CD4-positive, alpha-beta T cell (primary cell): ENCODE data around the gene EIF5A. TPM values are rescaled to one million over a fixed set of nuclear protein-coding genes. Genes with fewer than 3 reads are reported as not detected.
A peak's percentile ranks its signal among the peaks of the same experiment; 100 is the strongest.

Source experiments
- ATAC-seq: fragments of 200-7000 bp; cut with Tn5 transposase; one replicate; pipeline ENCODE4 v1.10.0; 2022; ENCODE audit warnings: mild to moderate bottlenecking; ENCODE audit not compliant: poor library complexity
- CTCF ChIA-PET: fragments of 350-600 bp; sonication (Branson Sonifier 250); formaldehyde crosslinking; loops from one replicate; lab custom pipeline; 2021; ENCODE audit warnings: antibody characterized with exemption, inconsistent platforms; lab: Charles Lee
- POLR2A ChIA-PET: fragments of 350-600 bp; sonication (Branson Sonifier 250); formaldehyde crosslinking; loops from one replicate; lab custom pipeline; 2021; ENCODE audit warnings: antibody characterized with exemption, inconsistent platforms; lab: Charles Lee
- DNase-seq, 14 experiments: peaks; one replicate each; pipeline ENCODE4 v3.0.0-alpha.2; 2013 to 2020; ENCODE audit warnings: mixed read lengths in 2 of 14
- H3K27ac ChIP-seq, 2 donors: one replicate each; pipeline versions ENCODE4 v1.5.1 to v1.7.0; 2013; ENCODE audit warnings: low read length in 2 of 2, low read depth in 1 of 2, mild to moderate bottlenecking in 1 of 2
- H3K27me3 ChIP-seq, 2 experiments: 1 replicate in 1 of 2; 2 replicates in 1 of 2; pipeline versions ENCODE4 v1.6.1 to v1.7.0; 2013; ENCODE audit warnings: low read length in 2 of 2, control low read depth in 1 of 2, mild to moderate bottlenecking in 1 of 2, moderate library complexity in 1 of 2; ENCODE audit not compliant: insufficient read depth in 2 of 2, control insufficient read depth in 1 of 2
- H3K36me3 ChIP-seq: one replicate; pipeline ENCODE4 v1.6.1; 2013; ENCODE audit warnings: low read length, control low read depth; ENCODE audit not compliant: insufficient read depth
- H3K4me1 ChIP-seq: one replicate; pipeline ENCODE4 v1.6.1; 2013; ENCODE audit warnings: low read length, control low read depth; ENCODE audit not compliant: insufficient read depth
- H3K4me3 ChIP-seq: one replicate; pipeline ENCODE4 v1.5.1; 2013; ENCODE audit warnings: mild to moderate bottlenecking, low read length, moderate library complexity
- H3K9me3 ChIP-seq, 2 experiments: 1 replicate in 1 of 2; 2 replicates in 1 of 2; pipeline versions ENCODE4 v1.6.1 to v1.7.0; 2013; ENCODE audit warnings: low read length in 2 of 2, mild to moderate bottlenecking in 2 of 2, control low read depth in 1 of 2, moderate library complexity in 1 of 2; ENCODE audit not compliant: control insufficient read depth in 1 of 2, insufficient read depth in 1 of 2
- H3K27ac Mint-ChIP-seq: one replicate; pipeline ENCODE4 v1.8.0; 2020; ENCODE audit warnings: mixed read lengths
- H3K27me3 Mint-ChIP-seq: one replicate; pipeline ENCODE4 v1.8.0; 2021; ENCODE audit warnings: mixed read lengths
- H3K36me3 Mint-ChIP-seq: one replicate; pipeline ENCODE4 v1.8.0; 2021; ENCODE audit warnings: low read depth, mixed read lengths
- H3K4me1 Mint-ChIP-seq: one replicate; pipeline ENCODE4 v1.8.0; 2021; ENCODE audit warnings: low read depth, mixed read lengths
- H3K4me3 Mint-ChIP-seq: one replicate; pipeline ENCODE4 v1.8.0; 2020; ENCODE audit warnings: mild to moderate bottlenecking, mixed read lengths
- H3K9me3 Mint-ChIP-seq: one replicate; pipeline ENCODE4 v1.8.0; 2020; ENCODE audit warnings: mixed read lengths
- intact Hi-C, 2 experiments: fragments of 100-400 bp; cut with DNase I in 1 of 2; cut with micrococcal nuclease in 1 of 2; formaldehyde crosslinking; loops; one replicate each; pipeline versions ENCODE4 v1.15.1 to v1.9.0; 2023 to 2025; cut with DNase I, micrococcal nuclease
- total RNA-seq, 174 experiments: library from RNA in 2 of 174; stranded (reverse) in 2 of 174; gene quantifications; one replicate each; pipeline ENCODE4 v1.2.3 and lab custom pipeline; 2021 to 2026
- TF ChIP-seq, protein P1 (sequence below): fragments of 200-600 bp; IDR thresholded peaks from one replicate; pipeline ENCODE4 v1.8.0; 2022; ENCODE audit warnings: antibody characterized with exemption, mild to moderate bottlenecking

EIF5A gene
- total RNA-seq, 2 experiments from 2014 or later, result 471 to 480 TPM

DNA sequence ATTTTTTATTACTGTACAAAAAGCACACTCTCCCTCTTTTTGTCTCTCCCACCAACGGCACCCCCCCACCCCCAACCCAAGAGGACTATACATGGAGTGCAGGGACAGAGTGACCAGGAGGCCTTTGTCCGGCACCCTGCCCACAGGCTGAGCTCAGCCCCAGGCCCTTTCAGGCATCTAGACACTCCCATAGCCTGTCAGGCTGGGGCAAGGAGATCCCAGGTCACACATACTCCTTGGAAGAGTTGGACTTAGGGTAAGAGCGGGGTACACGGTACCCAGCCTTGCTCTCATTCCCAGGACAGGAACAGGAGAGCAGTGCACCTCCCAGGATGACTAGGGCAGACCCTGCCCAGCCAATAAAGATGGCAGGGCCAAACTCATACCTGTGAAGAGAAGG lies 47.3 kb upstream of the EIF5A start:
- Histone ChIP-seq H3K36me3 (peaks cover 30% of the 10 kb centered on the region), H3K9me3 (peaks cover 0 to 7% of the 10 kb centered on the region in 2 experiments), H3K27me3 (peaks cover 12 to 13% of the 10 kb centered on the region in 2 experiments), H3K27ac (no peak overlapping the region), H3K4me3 (no peak overlapping the region), H3K4me1 (peaks cover 35% of the 10 kb centered on the region)
- Mint-ChIP-seq H3K4me3 (peak overlapping the region; percentile 69), H3K27ac (peak overlapping the region; percentile 55), H3K4me1 (peaks cover 28% of the 10 kb centered on the region), H3K27me3 (peaks cover 10% of the 10 kb centered on the region), H3K36me3 (peaks cover 34% of the 10 kb centered on the region), H3K9me3 (no peaks in the 10 kb centered on the region)
- ATAC-seq (no peak), DNase-seq (peak in 1 of 14 experiments; percentile 21)
- TF ChIP-seq, protein P1, sequence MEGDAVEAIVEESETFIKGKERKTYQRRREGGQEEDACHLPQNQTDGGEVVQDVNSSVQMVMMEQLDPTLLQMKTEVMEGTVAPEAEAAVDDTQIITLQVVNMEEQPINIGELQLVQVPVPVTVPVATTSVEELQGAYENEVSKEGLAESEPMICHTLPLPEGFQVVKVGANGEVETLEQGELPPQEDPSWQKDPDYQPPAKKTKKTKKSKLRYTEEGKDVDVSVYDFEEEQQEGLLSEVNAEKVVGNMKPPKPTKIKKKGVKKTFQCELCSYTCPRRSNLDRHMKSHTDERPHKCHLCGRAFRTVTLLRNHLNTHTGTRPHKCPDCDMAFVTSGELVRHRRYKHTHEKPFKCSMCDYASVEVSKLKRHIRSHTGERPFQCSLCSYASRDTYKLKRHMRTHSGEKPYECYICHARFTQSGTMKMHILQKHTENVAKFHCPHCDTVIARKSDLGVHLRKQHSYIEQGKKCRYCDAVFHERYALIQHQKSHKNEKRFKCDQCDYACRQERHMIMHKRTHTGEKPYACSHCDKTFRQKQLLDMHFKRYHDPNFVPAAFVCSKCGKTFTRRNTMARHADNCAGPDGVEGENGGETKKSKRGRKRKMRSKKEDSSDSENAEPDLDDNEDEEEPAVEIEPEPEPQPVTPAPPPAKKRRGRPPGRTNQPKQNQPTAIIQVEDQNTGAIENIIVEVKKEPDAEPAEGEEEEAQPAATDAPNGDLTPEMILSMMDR, result no peak
- intact Hi-C loops, result no loop called here
- CTCF ChIA-PET, result no interaction called here
- POLR2A ChIA-PET, result no interaction called here

GRCh38 chr17:7260651-7261378 lies 46.6 kb upstream of the EIF5A start:
- Mint-ChIP-seq H3K4me3 (peak overlapping the region; percentile 69), H3K4me1 (peaks cover 28% of the 10 kb centered on the region), H3K27me3 (peaks cover 10% of the 10 kb centered on the region), H3K9me3 (no peaks in the 10 kb centered on the region), H3K36me3 (peaks cover 31% of the 10 kb centered on the region), H3K27ac (peak overlapping the region; percentile 55)
- Histone ChIP-seq H3K4me3 (peak overlapping the region; percentile 50), H3K27ac (peak overlapping the region in 1 of 2 donors; percentile 21), H3K4me1 (peaks cover 35% of the 10 kb centered on the region), H3K27me3 (peaks cover 12 to 13% of the 10 kb centered on the region in 2 experiments), H3K9me3 (peaks cover 0 to 7% of the 10 kb centered on the region in 2 experiments), H3K36me3 (peaks cover 30% of the 10 kb centered on the region)
- intact Hi-C loops, result no loop called here
- ChIA-PET POLR2A (interaction anchor here (1.1 kb wide), 2 partner anchors 21 to 76 kb away, joined by 4 to 5 read pairs; partner anchors contain the start of gene ACAP1), CTCF (no interaction called here)
- peak in 9 of 14 experiments; percentile 21 to 54 (median 45) for DNase-seq
- peak; percentile 53 for ATAC-seq
- TF ChIP-seq, protein P1, result no peak

- peaks cover 23% of the 10 kb centered on the region for H3K36me3 Mint-ChIP-seq
- CTCF ChIA-PET, result no interaction called here
- POLR2A ChIA-PET, result interaction anchor here (1.0 to 1.1 kb wide), 4 partner anchors 19 to 75 kb away, joined by 3 to 5 read pairs (median 4); partner anchors contain the start of genes ACAP1 and GABARAP
These were observed 45.8 kb upstream of the EIF5A start for GRCh38 chr17:7261379-7262191.

More at GRCh38 chr17:7261379-7262191, 45.8 kb upstream of the EIF5A start:
- peak overlapping the region in 1 of 2 donors; percentile 21 for H3K27ac ChIP-seq
- intact Hi-C loops, result no loop called here
- TF ChIP-seq, protein P1, result no peak
- Mint-ChIP-seq H3K4me3 (peak overlapping the region; percentile 76), H3K27ac (peak overlapping the region; percentile 59), H3K27me3 (peaks cover 11% of the 10 kb centered on the region), H3K9me3 (no peaks in the 10 kb centered on the region), H3K4me1 (peaks cover 28% of the 10 kb centered on the region)
- H3K36me3 ChIP-seq, result peaks cover 25% of the 10 kb centered on the region
- DNase-seq, result peak in 6 of 14 experiments; percentile 14 to 59 (median 48)
- peaks cover 0 to 7% of the 10 kb centered on the region in 2 experiments for H3K9me3 ChIP-seq
- peaks cover 12 to 13% of the 10 kb centered on the region in 2 experiments for H3K27me3 ChIP-seq
- ATAC-seq, result peak; percentile 51
- peak overlapping the region; percentile 50 for H3K4me3 ChIP-seq
- H3K4me1 ChIP-seq, result peaks cover 35% of the 10 kb centered on the region
